22Rv1 (cell line): ENCODE measurements around the gene SNX21.
"Not testable (repeated sequence)": the region's sequence is repeated elsewhere in the genome, so short reads cannot be mapped to it uniquely, and the experiment has no call there.

Experiments used
- H3K27ac ChIP-seq: fragments of 450-650 bp; 2 replicates; pipeline ENCODE4 v1.5.1; 2017
- ZFX ChIP-seq: fragments of 450-650 bp; IDR thresholded peaks from 2 replicates; pipeline ENCODE4 v1.6.1; 2017; ENCODE audit warnings: antibody characterized with exemption, borderline replicate concordance
- TF ChIP-seq, protein P1 (sequence below): fragments of 450-650 bp; IDR thresholded peaks from 2 replicates; pipeline ENCODE4 v1.5.1; 2017; ENCODE audit warnings: mild to moderate bottlenecking

Gene SNX21

GRCh38 chr20:45863543-45864470, 30.2 kb downstream of the SNX21 start:
- H3K27ac ChIP-seq: no peak overlapping the region
- TF ChIP-seq ZFX: no peak
- TF ChIP-seq, protein P1, sequence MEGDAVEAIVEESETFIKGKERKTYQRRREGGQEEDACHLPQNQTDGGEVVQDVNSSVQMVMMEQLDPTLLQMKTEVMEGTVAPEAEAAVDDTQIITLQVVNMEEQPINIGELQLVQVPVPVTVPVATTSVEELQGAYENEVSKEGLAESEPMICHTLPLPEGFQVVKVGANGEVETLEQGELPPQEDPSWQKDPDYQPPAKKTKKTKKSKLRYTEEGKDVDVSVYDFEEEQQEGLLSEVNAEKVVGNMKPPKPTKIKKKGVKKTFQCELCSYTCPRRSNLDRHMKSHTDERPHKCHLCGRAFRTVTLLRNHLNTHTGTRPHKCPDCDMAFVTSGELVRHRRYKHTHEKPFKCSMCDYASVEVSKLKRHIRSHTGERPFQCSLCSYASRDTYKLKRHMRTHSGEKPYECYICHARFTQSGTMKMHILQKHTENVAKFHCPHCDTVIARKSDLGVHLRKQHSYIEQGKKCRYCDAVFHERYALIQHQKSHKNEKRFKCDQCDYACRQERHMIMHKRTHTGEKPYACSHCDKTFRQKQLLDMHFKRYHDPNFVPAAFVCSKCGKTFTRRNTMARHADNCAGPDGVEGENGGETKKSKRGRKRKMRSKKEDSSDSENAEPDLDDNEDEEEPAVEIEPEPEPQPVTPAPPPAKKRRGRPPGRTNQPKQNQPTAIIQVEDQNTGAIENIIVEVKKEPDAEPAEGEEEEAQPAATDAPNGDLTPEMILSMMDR: no peak

- no peak overlapping the region for H3K27ac ChIP-seq
- TF ChIP-seq, protein P1: no peak
- TF ChIP-seq ZFX: no peak
Measured at GRCh38 chr20:45866454-45866853, 32.9 kb downstream of the SNX21 start.

DNA sequence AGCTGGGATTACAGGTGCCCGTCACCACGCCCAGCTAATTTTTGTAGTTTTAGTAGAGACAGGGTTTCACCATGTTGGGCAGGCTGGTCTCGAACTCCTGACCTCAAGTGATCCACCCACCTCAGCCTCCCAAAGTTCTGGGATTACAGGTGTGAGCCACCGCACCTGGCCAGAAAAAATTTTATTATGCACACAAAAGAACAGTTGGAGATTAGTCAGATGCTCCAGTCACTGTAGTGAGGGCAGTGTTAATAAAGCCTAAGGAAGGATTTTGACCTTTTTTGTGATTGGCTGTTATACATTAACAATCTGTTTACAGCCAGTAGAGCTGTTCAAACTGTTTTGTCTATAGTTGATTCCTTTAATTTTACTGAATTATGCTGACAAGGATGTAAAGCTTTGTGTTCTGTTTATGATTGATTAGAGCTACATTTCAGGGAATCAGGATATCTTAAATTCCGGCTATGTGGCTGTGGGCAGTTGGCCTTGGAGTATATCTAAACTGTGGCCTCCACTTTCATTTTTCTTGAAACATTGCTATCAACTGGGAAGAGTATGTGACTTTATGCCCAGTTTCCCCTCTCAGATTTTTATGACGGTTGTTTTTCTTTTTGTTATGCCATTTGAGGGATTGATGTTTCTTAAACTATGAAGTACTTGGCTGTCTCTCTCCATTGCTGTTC, 33.7 kb downstream of the SNX21 start:
- TF ChIP-seq, protein P1: no peak
- TF ChIP-seq ZFX: no peak
- no peak overlapping the region for H3K27ac ChIP-seq

DNA sequence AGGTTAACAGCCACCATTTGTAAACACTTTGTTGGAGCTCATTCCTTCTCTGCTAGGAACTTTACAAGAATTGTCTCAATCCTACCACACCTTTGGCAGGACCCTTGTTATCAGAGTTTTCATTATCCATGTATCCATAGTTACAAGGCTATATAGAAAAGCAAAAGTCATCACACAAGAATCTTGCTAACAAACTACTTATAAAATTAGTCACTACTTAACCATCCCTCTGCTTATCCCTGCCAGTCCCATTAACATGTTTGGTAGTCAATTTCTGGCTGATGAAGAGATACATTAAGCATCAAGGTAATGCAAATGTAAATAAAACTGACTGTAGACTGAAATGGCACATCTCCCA, 34.2 kb downstream of the SNX21 start:
- H3K27ac ChIP-seq: no peak overlapping the region
- TF ChIP-seq ZFX: no peak
- TF ChIP-seq, protein P1: no peak

GRCh38 chr20:45872626-45873025, 39.0 kb downstream of the SNX21 start:
- TF ChIP-seq ZFX: no peak
- TF ChIP-seq, protein P1: no peak
- no peak overlapping the region for H3K27ac ChIP-seq

DNA sequence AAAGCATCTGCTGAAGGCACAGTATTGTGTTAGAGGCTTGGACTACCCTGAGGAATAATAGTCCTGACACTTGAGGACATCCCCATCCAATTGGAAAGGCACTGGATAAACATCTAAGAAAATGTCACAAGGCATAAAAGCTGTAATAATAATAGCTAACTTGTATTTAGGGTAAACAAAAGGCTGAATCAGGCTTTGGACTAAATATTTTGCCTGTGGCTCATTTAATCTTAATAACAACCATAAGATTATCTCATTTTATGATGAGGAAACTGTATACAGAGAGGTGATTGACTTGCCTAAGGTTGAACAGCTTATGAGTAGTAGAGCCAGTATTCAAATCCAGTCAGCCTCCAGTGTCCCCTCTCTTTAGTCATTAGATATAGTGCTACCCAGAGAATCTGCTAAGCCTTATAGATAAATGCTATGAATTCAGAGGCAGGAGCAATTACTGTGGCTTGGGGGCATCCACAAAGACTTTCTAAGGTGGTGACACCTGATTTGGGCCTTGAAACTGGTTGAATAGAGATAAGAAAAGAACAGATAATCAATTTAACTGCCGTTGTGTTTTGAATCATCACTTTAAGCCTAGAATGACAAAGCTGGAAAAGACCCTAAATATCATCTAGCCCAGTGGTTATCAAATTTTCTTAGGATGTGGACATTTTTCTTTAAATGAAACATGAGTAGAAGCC, 40.0 kb downstream of the SNX21 start:
- TF ChIP-seq, protein P1: no peak
- no peak for TF ChIP-seq ZFX
- no peak overlapping the region for H3K27ac ChIP-seq

DNA sequence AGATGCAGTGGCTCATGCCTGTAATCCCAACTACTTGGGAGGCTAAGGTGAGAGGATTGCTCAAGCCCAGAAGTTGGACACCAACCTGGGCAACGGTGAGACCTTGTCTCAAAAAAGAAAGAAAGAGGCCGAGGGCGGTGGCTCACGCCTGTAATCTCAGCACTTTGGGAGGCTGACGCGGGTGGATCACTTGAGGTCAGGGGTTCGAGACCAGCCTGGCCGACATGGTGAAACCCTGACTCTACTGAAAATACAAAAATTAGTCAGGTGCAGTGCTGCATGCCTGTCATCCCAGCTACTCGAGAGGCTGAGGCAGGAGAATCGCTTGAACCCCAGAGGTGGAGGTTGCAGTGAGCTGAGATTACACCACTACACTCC, 40.5 kb downstream of the SNX21 start:
- H3K27ac ChIP-seq: not testable (repeated sequence)
